ENCODE measurements around the gene CDA.

DNA sequence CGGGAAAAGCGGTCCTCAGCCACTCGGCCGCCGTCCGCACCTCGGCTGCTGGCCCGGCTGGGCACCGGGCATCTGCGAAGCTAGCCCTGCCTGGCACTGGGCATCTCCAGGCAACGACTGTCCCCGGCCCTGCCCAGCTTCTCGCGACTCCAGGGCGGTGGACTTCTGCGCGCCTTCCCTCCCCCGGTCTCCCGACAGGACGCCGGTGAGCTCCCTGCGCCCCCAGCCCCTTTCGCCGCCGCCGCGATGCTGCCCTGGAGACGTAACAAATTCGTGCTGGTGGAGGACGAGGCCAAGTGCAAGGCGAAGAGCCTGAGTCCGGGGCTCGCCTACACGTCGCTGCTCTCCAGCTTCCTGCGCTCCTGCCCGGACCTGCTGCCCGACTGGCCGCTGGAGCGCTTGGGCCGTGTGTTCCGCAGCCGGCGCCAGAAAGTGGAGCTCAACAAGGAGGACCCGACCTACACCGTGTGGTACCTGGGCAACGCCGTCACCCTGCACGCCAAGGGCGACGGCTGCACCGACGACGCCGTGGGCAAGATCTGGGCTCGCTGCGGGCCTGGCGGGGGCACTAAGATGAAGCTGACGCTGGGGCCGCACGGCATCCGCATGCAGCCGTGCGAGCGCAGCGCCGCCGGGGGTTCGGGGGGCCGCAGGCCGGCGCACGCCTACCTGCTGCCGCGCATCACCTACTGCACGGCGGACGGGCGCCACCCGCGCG, 36.0 kb upstream of the CDA start:
- no peak for TF ChIP-seq POLR2AphosphoS5 (IDR thresholded peaks at IDR 0.05; ENCODE audit: low read depth, low read length)
- TF ChIP-seq POLR2A (IDR thresholded peaks at IDR 0.05; ENCODE audit: low read depth, low read length), result no peak
- TF ChIP-seq TAF1 (IDR thresholded peaks at IDR 0.05; ENCODE audit: low read depth, low read length), result no peak

Measured in GM12891 (cell line).